Osteoblast (primary cell): ENCODE data around the gene BRSK2. TPM values are rescaled to one million over a fixed set of nuclear protein-coding genes. Genes with fewer than 3 reads are reported as not detected.

ENCODE experiments used
- DNase-seq: peaks from one replicate; pipeline ENCODE4 v3.0.0; 2011; ENCODE audit warnings: low spot score, mixed read lengths; ENCODE audit not compliant: insufficient read length; ENCODE audit errors: missing footprints
- H2AFZ ChIP-seq: 2 replicates; pipeline ENCODE4 v1.6.0; 2011; ENCODE audit warnings: mild to moderate bottlenecking, low read length
- H3K27ac ChIP-seq: 2 replicates; pipeline ENCODE4 v1.5.1; 2011; ENCODE audit warnings: mild to moderate bottlenecking, low read depth, low read length, moderate library complexity
- H3K27me3 ChIP-seq: 2 replicates; pipeline ENCODE4 v1.6.0; 2012; ENCODE audit warnings: mild to moderate bottlenecking, control low read depth, inconsistent platforms, low read length, moderate library complexity; ENCODE audit not compliant: insufficient read depth
- H3K36me3 ChIP-seq: 2 replicates; pipeline ENCODE4 v1.5.1; 2011; ENCODE audit warnings: mild to moderate bottlenecking, low read length, control low read depth, moderate library complexity; ENCODE audit not compliant: insufficient read depth
- H3K4me1 ChIP-seq: 2 replicates; pipeline ENCODE4 v1.5.1; 2011; ENCODE audit warnings: mild to moderate bottlenecking, low read length, control low read depth, moderate library complexity; ENCODE audit not compliant: insufficient read depth
- H3K4me2 ChIP-seq: 2 replicates; pipeline ENCODE4 v1.6.0; 2011; ENCODE audit warnings: mild to moderate bottlenecking, low read length; ENCODE audit not compliant: insufficient read depth
- H3K4me3 ChIP-seq: fragments of 200-600 bp; sonication (generic); 3 replicates; pipeline ENCODE4 v1.5.1; 2012; ENCODE audit warnings: mild to moderate bottlenecking, low read length, inconsistent platforms; ENCODE audit not compliant: insufficient read depth
- H3K79me2 ChIP-seq: 2 replicates; pipeline ENCODE4 v1.6.0; 2012; ENCODE audit warnings: mild to moderate bottlenecking, low read length, control low read depth, inconsistent platforms; ENCODE audit not compliant: insufficient read depth
- H3K9me3 ChIP-seq: 2 replicates; pipeline ENCODE4 v1.5.1; 2011; ENCODE audit warnings: low read depth, low read length, control low read depth
- H4K20me1 ChIP-seq: 2 replicates; pipeline ENCODE4 v1.6.0; 2012; ENCODE audit warnings: mild to moderate bottlenecking, low read length, control low read depth; ENCODE audit not compliant: insufficient read depth
- CTCF ChIP-seq: IDR thresholded peaks from 2 replicates; pipeline ENCODE4 v1.5.1; 2011; ENCODE audit warnings: mild to moderate bottlenecking, low read depth, low read length, moderate library complexity; ENCODE audit errors: extremely low read depth
- total RNA-seq: library from RNA; depleted of rRNA; stranded (reverse); fragments of >200 nt; gene quantifications from 2 replicates; pipeline ENCODE4 v1.2.3, GENCODE V29; 2012

Gene BRSK2
- total RNA-seq, 1 donor = 0.36 TPM

- Histone ChIP-seq H2AFZ (no peak overlapping the region), H3K4me1 (no peaks in the 10 kb centered on the region)
Observed at GRCh38 chr11:1468473-1469066, 78.8 kb downstream of the BRSK2 start.

GRCh38 chr11:1469287-1469910 lies 79.7 kb downstream of the BRSK2 start:
- Histone ChIP-seq H3K9me3 (no peaks in the 10 kb centered on the region), H3K79me2 (no peaks in the 10 kb centered on the region), H3K36me3 (no peaks in the 10 kb centered on the region), H3K4me3 (no peak overlapping the region), H4K20me1 (peaks cover 7% of the 10 kb centered on the region), H3K27ac (no peak overlapping the region), H3K4me2 (no peak overlapping the region), H3K4me1 (no peaks in the 10 kb centered on the region), H2AFZ (no peak overlapping the region), H3K27me3 (no peaks in the 10 kb centered on the region)
- no peak for TF ChIP-seq CTCF
- no peak for DNase-seq

More at GRCh38 chr11:1468473-1469066, 78.8 kb downstream of the BRSK2 start:
- H4K20me1 ChIP-seq = peaks cover 7% of the 10 kb centered on the region
- no peak overlapping the region for H3K4me3 ChIP-seq
- no peak for DNase-seq
- H3K4me2 ChIP-seq = no peak overlapping the region
- H3K79me2 ChIP-seq = no peaks in the 10 kb centered on the region
- no peak overlapping the region for H3K27ac ChIP-seq
- no peak for TF ChIP-seq CTCF
- no peaks in the 10 kb centered on the region for H3K27me3 ChIP-seq
- no peaks in the 10 kb centered on the region for H3K36me3 ChIP-seq
- H3K9me3 ChIP-seq = no peaks in the 10 kb centered on the region

- no peaks in the 10 kb centered on the region for H3K9me3 ChIP-seq
- no peaks in the 10 kb centered on the region for H3K27me3 ChIP-seq
- no peak overlapping the region for H3K4me3 ChIP-seq
- H4K20me1 ChIP-seq = peaks cover 7% of the 10 kb centered on the region
- no peak overlapping the region for H3K4me2 ChIP-seq
- H3K4me1 ChIP-seq = no peaks in the 10 kb centered on the region
- DNase-seq = no peak
- peaks cover 3% of the 10 kb centered on the region for H3K36me3 ChIP-seq
- H3K27ac ChIP-seq = no peak overlapping the region
- no peak for TF ChIP-seq CTCF
- no peak overlapping the region for H2AFZ ChIP-seq
- no peaks in the 10 kb centered on the region for H3K79me2 ChIP-seq
Observed at GRCh38 chr11:1469911-1470680, 80.4 kb downstream of the BRSK2 start.
